GM23338 (cell line): Measurements from ENCODE around the gene AMIGO1. TPM values are rescaled to one million over a fixed set of nuclear protein-coding genes. Genes with fewer than 3 reads are reported as not detected.

ENCODE experiments used
- ATAC-seq: fragments of 200-7000 bp; cut with Tn5 transposase; 3 replicates; pipeline ENCODE4 v1.9.1; 2020
- DNase-seq: peaks from one replicate; pipeline ENCODE4 v3.0.0-alpha.2; 2015; ENCODE audit warnings: low spot score
- H2AFZ ChIP-seq: fragments of 200-600 bp; sonication (generic); 2 replicates; pipeline ENCODE4 v1.8.0; 2016; ENCODE audit warnings: antibody characterized with exemption, mild to moderate bottlenecking, moderate library complexity
- H3F3A ChIP-seq: fragments of 200-600 bp; sonication (generic); replicated peaks from 2 replicates; pipeline ENCODE4 v1.8.0; 2017; ENCODE audit warnings: antibody characterized with exemption, mixed run types, low read depth
- H3K27ac ChIP-seq: fragments of 200-600 bp; sonication (generic); 2 replicates; pipeline ENCODE4 v1.6.1; 2016; ENCODE audit warnings: low read depth
- H3K27me3 ChIP-seq: fragments of 200-600 bp; sonication (generic); 2 replicates; pipeline ENCODE4 v1.8.0; 2016; ENCODE audit warnings: mild to moderate bottlenecking, mixed run types, moderate library complexity; ENCODE audit not compliant: insufficient read depth
- H3K36me3 ChIP-seq: fragments of 200-600 bp; sonication (generic); 2 replicates; pipeline ENCODE4 v1.8.0; 2016; ENCODE audit warnings: mild to moderate bottlenecking; ENCODE audit not compliant: insufficient read depth
- H3K4me1 ChIP-seq: fragments of 200-600 bp; sonication (generic); 2 replicates; pipeline ENCODE4 v1.8.0; 2016; ENCODE audit warnings: mild to moderate bottlenecking, moderate library complexity; ENCODE audit not compliant: insufficient read depth
- H3K4me2 ChIP-seq: fragments of 200-600 bp; sonication (generic); 2 replicates; pipeline ENCODE4 v1.7.1; 2017; ENCODE audit warnings: mixed run types
- H3K4me3 ChIP-seq: fragments of 200-600 bp; sonication (generic); 2 replicates; pipeline ENCODE4 v1.6.1; 2016; ENCODE audit warnings: mixed run types
- H3K79me2 ChIP-seq: fragments of 200-600 bp; sonication (generic); replicated peaks from 2 replicates; pipeline ENCODE4 v1.8.0; 2017; ENCODE audit warnings: mild to moderate bottlenecking; ENCODE audit not compliant: insufficient read depth
- H3K9me2 ChIP-seq: fragments of 200-600 bp; sonication (generic); 2 replicates; pipeline ENCODE4 v1.8.0; 2017; ENCODE audit not compliant: insufficient read depth
- H4K20me1 ChIP-seq: fragments of 200-600 bp; sonication (generic); replicated peaks from 2 replicates; pipeline ENCODE4 v1.8.0; 2017; ENCODE audit warnings: mild to moderate bottlenecking; ENCODE audit not compliant: insufficient read depth
- H3K27ac Mint-ChIP-seq: 2 replicates; pipeline ENCODE4 v1.8.0; 2020; ENCODE audit warnings: inconsistent platforms, mild to moderate bottlenecking, moderate library complexity, mixed read lengths
- H3K27me3 Mint-ChIP-seq: 3 replicates; pipeline ENCODE4 v1.8.0; 2022; ENCODE audit warnings: low read depth, mild to moderate bottlenecking, moderate library complexity, mixed read lengths, inconsistent platforms; ENCODE audit not compliant: insufficient read depth, poor library complexity
- H3K36me3 Mint-ChIP-seq: 3 replicates; pipeline ENCODE4 v1.8.0; 2021; ENCODE audit warnings: low read depth, mild to moderate bottlenecking, inconsistent platforms, moderate library complexity, mixed read lengths
- H3K4me1 Mint-ChIP-seq: 3 replicates; pipeline ENCODE4 v1.8.0; 2020; ENCODE audit warnings: mild to moderate bottlenecking, inconsistent platforms, mixed read lengths
- H3K4me3 Mint-ChIP-seq: 3 replicates; pipeline ENCODE4 v1.8.0; 2021; ENCODE audit warnings: moderate library complexity, mild to moderate bottlenecking, inconsistent platforms, mixed read lengths
- H3K9me3 Mint-ChIP-seq: 3 replicates; pipeline ENCODE4 v1.8.0; 2020; ENCODE audit warnings: moderate library complexity, mild to moderate bottlenecking, inconsistent platforms, mixed read lengths
- CREB1 ChIP-seq: fragments of 250-450 bp; sonication (Bioruptor Pico); IDR thresholded peaks from 2 replicates; pipeline ENCODE4 v1.5.0; 2020; ENCODE audit warnings: low read depth, mild to moderate bottlenecking, moderate library complexity
- CTCF ChIP-seq, 2 experiments: fragments of 200-600 bp in 1 of 2; sonication (generic) in 1 of 2; conservative IDR thresholded peaks; 2 replicates each; pipeline versions ENCODE4 v1.5.1 to v1.6.1; 2016 to 2017; ENCODE audit warnings: antibody characterized with exemption in 2 of 2, low read depth in 2 of 2, mild to moderate bottlenecking in 2 of 2, moderate library complexity in 1 of 2
- ETS1 ChIP-seq: IDR thresholded peaks from 2 replicates; pipeline ENCODE4 v1.6.1; 2016; ENCODE audit warnings: antibody characterized with exemption
- EZH2 ChIP-seq: fragments of 200-600 bp; sonication (generic); IDR thresholded peaks from one replicate; pipeline ENCODE4 v1.8.0; 2017; ENCODE audit warnings: antibody characterized with exemption, mild to moderate bottlenecking, low read depth; ENCODE audit not compliant: unreplicated experiment
- EZH2phosphoT487 ChIP-seq: fragments of 200-600 bp; sonication (generic); IDR thresholded peaks from one replicate; pipeline ENCODE4 v1.8.1; 2018; ENCODE audit warnings: antibody characterized with exemption; ENCODE audit not compliant: unreplicated experiment
- JUNB ChIP-seq: IDR thresholded peaks from one replicate; pipeline ENCODE4 v1.6.1; 2016; ENCODE audit warnings: antibody characterized with exemption; ENCODE audit not compliant: unreplicated experiment
- NANOG ChIP-seq: IDR thresholded peaks from 2 replicates; pipeline ENCODE4 v1.6.1; 2016; ENCODE audit warnings: antibody characterized with exemption, borderline replicate concordance
- POLR2AphosphoS5 ChIP-seq: IDR thresholded peaks from 2 replicates; pipeline ENCODE4 v1.6.1; 2016; ENCODE audit warnings: antibody characterized with exemption, low read depth
- REST ChIP-seq: IDR thresholded peaks from one replicate; pipeline ENCODE4 v1.6.1; 2018; ENCODE audit warnings: antibody characterized with exemption; ENCODE audit not compliant: unreplicated experiment
- STAT1 ChIP-seq: IDR thresholded peaks from one replicate; pipeline ENCODE4 v1.6.1; 2016; ENCODE audit warnings: antibody characterized with exemption; ENCODE audit not compliant: unreplicated experiment
- ZNF114 ChIP-seq: fragments of 250-450 bp; sonication (Bioruptor Pico); IDR thresholded peaks from 2 replicates; pipeline ENCODE4 v1.5.0; 2020; ENCODE audit warnings: mild to moderate bottlenecking, moderate library complexity
- ZNF331 ChIP-seq: fragments of 250-450 bp; sonication (Bioruptor Pico); IDR thresholded peaks from 2 replicates; pipeline ENCODE4 v1.5.0; 2020; ENCODE audit warnings: low read depth, mild to moderate bottlenecking, moderate library complexity
- ZNF462 ChIP-seq: fragments of 250-450 bp; sonication (Bioruptor Pico); IDR thresholded peaks from 2 replicates; pipeline ENCODE4 v1.5.0; 2020; ENCODE audit warnings: mild to moderate bottlenecking, moderate library complexity
- polyA plus RNA-seq: library from polyadenylated mRNA; unstranded; fragments of >200 nt; fragmentation: Nextera tagmentation; extraction: Ambion mirVana; gene quantifications from 2 replicates; pipeline ENCODE4 v1.2.1, GENCODE V29; 2016
- total RNA-seq: library from RNA; depleted of rRNA; stranded (reverse); fragments of >200 nt; shearing (Covaris generic); gene quantifications from 2 replicates; pipeline ENCODE4 v1.2.3, GENCODE V29; 2014

AMIGO1 gene
- total and polyA plus RNA-seq, 2 experiments from 2014 or later: 0.53 to 3.8 TPM

GRCh38 chr1:109493227-109493626 lies 16.3 kb downstream of the AMIGO1 start:
- peak overlapping the region; percentile 75 for H2AFZ ChIP-seq
- H3K4me1 Mint-ChIP-seq: peaks cover 9% of the 10 kb centered on the region

More at GRCh38 chr1:109493227-109493626, 16.3 kb downstream of the AMIGO1 start:
- Histone ChIP-seq H3K4me3 (peak overlapping the region; percentile 95; the same call in 1 of the 2 replicates), H3K79me2 (no peaks in the 10 kb centered on the region), H3K27ac (0 out of 2 replicates have a peak overlapping the region, but pooled peaks have one; percentile 36), H3K36me3 (no peaks in the 10 kb centered on the region), H3K9me2 (no peaks in the 10 kb centered on the region), H4K20me1 (no peaks in the 10 kb centered on the region), H3K4me1 (peaks cover 7% of the 10 kb centered on the region), H3K27me3 (no peaks in the 10 kb centered on the region), H3F3A (no peaks in the 10 kb centered on the region; the same call in 1 of the 2 replicates), H3K4me2 (peak overlapping the region; percentile 77)
- ATAC-seq (no peak), DNase-seq (no peak)
- Mint-ChIP-seq H3K27me3 (peaks cover 14% of the 10 kb centered on the region), H3K27ac (no peak overlapping the region), H3K4me3 (peak overlapping the region; percentile 93; the same call in 1 of the 3 replicates), H3K36me3 (peaks cover 14% of the 10 kb centered on the region; the same call in 2 of the 3 replicates), H3K9me3 (no peaks in the 10 kb centered on the region)
- TF ChIP-seq CREB1 (CRISPR knock-in tag) (no peak), EZH2 (no peak), EZH2phosphoT487 (no peak), JUNB (no peak), ZNF114 (CRISPR knock-in tag) (no peak), REST (no peak), NANOG (no peak), STAT1 (no peak), CTCF (conservative IDR thresholded peaks at IDR 0.05; ENCODE audit: low read depth in 2 of 2) (no peak), ZNF331 (no peak), POLR2AphosphoS5 (no peak), ETS1 (no peak), ZNF462 (no peak)
